A549 (cell line): Measurements from ENCODE around the gene SND1. TPM values are rescaled to one million over a fixed set of nuclear protein-coding genes. Genes with fewer than 3 reads are reported as not detected.

Source experiments
- ATAC-seq, 2 experiments: fragments of 200-7000 bp in 1 of 2; fragments of >200 bp in 1 of 2; cut with Nextera tagmentation in 1 of 2; cut with Tn5 transposase in 1 of 2; 3 replicates each; pipeline versions ENCODE4 v1.8.0 to v1.9.1; 2018 to 2020; ENCODE audit warnings: mild to moderate bottlenecking in 1 of 2, moderate library complexity in 1 of 2
- CTCF ChIA-PET: fragments of 300-600 bp; sonication (Branson Sonifier 250); formaldehyde crosslinking; extraction: SDS; loops from one replicate; lab custom pipeline; 2021; ENCODE audit warnings: antibody characterized with exemption, inconsistent platforms; lab: Yijun Ruan, JAX
- POLR2A ChIA-PET: fragments of 350-600 bp; formaldehyde crosslinking; extraction: SDS; loops from one replicate; lab custom pipeline; 2021; ENCODE audit warnings: antibody characterized with exemption, inconsistent platforms; lab: Yijun Ruan, JAX
- DNase-seq, 2 experiments: peaks; one replicate each; pipeline versions ENCODE4 v3.0.0 to v3.0.0-alpha.2; 2011 to 2016; ENCODE audit warnings: low read depth in 1 of 2, low spot score in 1 of 2
- FAIRE-seq: peaks from 2 replicates; lab custom pipeline; 2011; peaks lifted over from hg19 to GRCh38; lab: Jason Lieb, UNC
- H3K27ac ChIP-seq, 2 experiments: fragments of >200 bp; sonication (Bioruptor Twin); formaldehyde crosslinking; 3 replicates each; pipeline ENCODE4 v1.5.1; 2016 to 2017
- H3K4me1 ChIP-seq: fragments of >200 bp; sonication (Bioruptor Twin); formaldehyde crosslinking; 3 replicates; pipeline ENCODE4 v1.6.1; 2016
- H3K4me2 ChIP-seq: fragments of >200 bp; sonication (Bioruptor Twin); formaldehyde crosslinking; 3 replicates; pipeline ENCODE4 v1.6.1; 2016
- H3K4me3 ChIP-seq: fragments of >200 bp; sonication (Bioruptor Twin); formaldehyde crosslinking; 3 replicates; pipeline ENCODE4 v1.5.1; 2016
- H3K9me3 ChIP-seq: fragments of >200 bp; sonication (Bioruptor Twin); formaldehyde crosslinking; 3 replicates; pipeline ENCODE4 v1.6.1; 2016
- ATOH8 ChIP-seq: fragments of 250-450 bp; sonication (Bioruptor Pico); IDR thresholded peaks from 2 replicates; pipeline ENCODE4 v1.5.0; 2020; ENCODE audit warnings: low read depth, mild to moderate bottlenecking, moderate library complexity
- BCL3 ChIP-seq: fragments of >200 bp; sonication (Bioruptor Twin); formaldehyde crosslinking; IDR thresholded peaks from 3 replicates; pipeline ENCODE4 v1.6.1; 2016
- BHLHE40 ChIP-seq: IDR thresholded peaks from 2 replicates; pipeline ENCODE4 v1.6.1; 2012; ENCODE audit warnings: low read depth, low read length, inconsistent platforms
- CBX8 ChIP-seq: fragments of 200-600 bp; sonication (generic); IDR thresholded peaks from 2 replicates; pipeline ENCODE4 v1.6.1; 2016
- CEBPB ChIP-seq, 2 experiments: fragments of >200 bp in 1 of 2; sonication (Bioruptor Twin) in 1 of 2; formaldehyde crosslinking in 1 of 2; IDR thresholded peaks; 2 replicates each; pipeline ENCODE4 v1.6.1; 2012 to 2016
- E2F6 ChIP-seq: IDR thresholded peaks from 2 replicates; pipeline ENCODE4 v1.6.1; 2012; ENCODE audit warnings: low read depth, borderline replicate concordance
- EHF ChIP-seq: fragments of 250-450 bp; sonication (Bioruptor Pico); IDR thresholded peaks from 2 replicates; pipeline ENCODE4 v1.5.0; 2020; ENCODE audit warnings: mild to moderate bottlenecking
- EP300 ChIP-seq, 2 experiments: fragments of >200 bp; sonication (Bioruptor Twin); formaldehyde crosslinking; IDR thresholded peaks; 2 replicates in 1 of 2; 3 replicates in 1 of 2; pipeline ENCODE4 v1.6.1; 2016 to 2017
- FOXS1 ChIP-seq: fragments of 250-450 bp; sonication (Bioruptor Pico); IDR thresholded peaks from 2 replicates; pipeline ENCODE4 v1.5.0; 2020; ENCODE audit warnings: mild to moderate bottlenecking, moderate library complexity
- HDAC2 ChIP-seq: fragments of 200-600 bp; sonication (generic); IDR thresholded peaks from 2 replicates; pipeline ENCODE4 v1.6.1; 2016
- HMGXB4 ChIP-seq: fragments of 250-450 bp; sonication (Bioruptor Pico); IDR thresholded peaks from 2 replicates; pipeline ENCODE4 v1.5.0; 2021; ENCODE audit warnings: mild to moderate bottlenecking, moderate library complexity, borderline replicate concordance
- HOXB5 ChIP-seq: fragments of 250-450 bp; sonication (Bioruptor Pico); IDR thresholded peaks from 2 replicates; pipeline ENCODE4 v1.5.0; 2020; ENCODE audit warnings: mild to moderate bottlenecking, moderate library complexity
- JUNB ChIP-seq: fragments of >200 bp; sonication (Bioruptor Twin); formaldehyde crosslinking; IDR thresholded peaks from 2 replicates; pipeline ENCODE4 v1.6.1; 2016
- KDM1A ChIP-seq: fragments of 200-600 bp; sonication (generic); IDR thresholded peaks from 2 replicates; pipeline ENCODE4 v1.6.1; 2016; ENCODE audit warnings: low read depth, mild to moderate bottlenecking
- MAX ChIP-seq: IDR thresholded peaks from 2 replicates; pipeline ENCODE4 v1.6.1; 2012
- MYC ChIP-seq: IDR thresholded peaks from 2 replicates; pipeline ENCODE4 v1.6.1; 2012; ENCODE audit warnings: mild to moderate bottlenecking, inconsistent platforms, low read length, improper control_type of control experiment, borderline replicate concordance
- NFE2L2 ChIP-seq: fragments of 150-350 bp; conservative IDR thresholded peaks from 2 replicates; pipeline ENCODE4 v1.6.1; 2014; ENCODE audit warnings: low read length
- NR3C1 ChIP-seq: fragments of >200 bp; sonication (Bioruptor Twin); formaldehyde crosslinking; IDR thresholded peaks from 3 replicates; pipeline ENCODE4 v1.6.1; 2017
- PBX3 ChIP-seq: IDR thresholded peaks from 2 replicates; pipeline ENCODE4 v1.6.1; 2012
- POLR2A ChIP-seq: IDR thresholded peaks from 2 replicates; pipeline ENCODE4 v1.6.1; 2012; ENCODE audit warnings: mild to moderate bottlenecking, low read length
- RCOR1 ChIP-seq: fragments of 150-350 bp; IDR thresholded peaks from 2 replicates; pipeline ENCODE4 v1.6.1; 2014; ENCODE audit warnings: antibody characterized with exemption, low read length, low read depth
- REST ChIP-seq: fragments of 200-600 bp; sonication (generic); IDR thresholded peaks from 2 replicates; pipeline ENCODE4 v1.6.1; 2016; ENCODE audit warnings: antibody characterized with exemption, mild to moderate bottlenecking, moderate library complexity
- RNF2 ChIP-seq: fragments of 200-600 bp; sonication (generic); IDR thresholded peaks from 2 replicates; pipeline ENCODE4 v1.6.1; 2016; ENCODE audit warnings: low read depth, mild to moderate bottlenecking, antibody characterized with exemption, moderate library complexity, borderline replicate concordance
- SREBF2 ChIP-seq: fragments of 450-650 bp; IDR thresholded peaks from 2 replicates; pipeline ENCODE4 v1.6.1; 2014; ENCODE audit warnings: mild to moderate bottlenecking, moderate library complexity
- TP53 ChIP-seq: fragments of 250-450 bp; sonication (Bioruptor Pico); IDR thresholded peaks from 2 replicates; pipeline ENCODE4 v1.5.0; 2021; ENCODE audit warnings: mild to moderate bottlenecking, moderate library complexity
- ZC3H11A ChIP-seq: fragments of 450-650 bp; IDR thresholded peaks from 2 replicates; pipeline ENCODE4 v1.6.1; 2014; ENCODE audit warnings: antibody characterized with exemption, mild to moderate bottlenecking
- ZSCAN20 ChIP-seq: fragments of 250-450 bp; sonication (Bioruptor Pico); IDR thresholded peaks from 2 replicates; pipeline ENCODE4 v1.8.0; 2022; ENCODE audit warnings: mild to moderate bottlenecking, moderate library complexity
- WGBS: methylation state at CpG from one replicate; pipeline ENCODE4 v1.1.6; 2017; ENCODE audit errors: missing lambda C conversion rate; 5-methylcytosine and 5-hydroxymethylcytosine counted together
- polyA plus RNA-seq, 4 experiments: library from polyadenylated mRNA; depleted of rRNA in 3 of 4; stranded (reverse); fragments of >200 nt; fragmentation: RNase III in 1 of 4; extraction: RNeasy Plus Mini Kit Qiagen cat#74134 plus additional on column Dnase treatment in 1 of 4; gene quantifications; 2 replicates in 3 of 4; 3 replicates in 1 of 4; pipeline ENCODE4 v1.2.3, GENCODE V29; 2011 to 2017

The SND1 gene
- polyA plus RNA-seq, 2 of the 4 experiments (the other 2 are of a cell fraction) = 102 to 138 TPM

- H3K27ac ChIP-seq = no peak overlapping the region
Measured at GRCh38 chr7:127894588-127894987, 242.6 kb downstream of the SND1 start.

GRCh38 chr7:127895360-127895759 is 243.4 kb downstream of the SND1 start:
- ATAC-seq = no peak
- ChIA-PET POLR2A (no interaction called here), CTCF (interaction anchor here (0.6 to 1.7 kb wide), 3 partner anchors 29 to 314 kb away, joined by 3 to 4 read pairs (median 3); no protein-coding TSS in a partner anchor)
- no peak overlapping the region for H3K4me2 ChIP-seq
- WGBS = 95% methylated on average over 7 of the region's 7 CpGs
- no peak overlapping the region for H3K27ac ChIP-seq
- H3K4me1 ChIP-seq = no peaks in the 10 kb centered on the region
- no peak for DNase-seq
- no peaks in the 10 kb centered on the region for H3K9me3 ChIP-seq
- TF ChIP-seq CBX8 = no peak
- TF ChIP-seq HMGXB4 (CRISPR knock-in tag) = no peak
- TF ChIP-seq, all 56 proteins: peak for 0
- FAIRE-seq = no peak
- H3K4me3 ChIP-seq = no peak overlapping the region

More at GRCh38 chr7:127894588-127894987, 242.6 kb downstream of the SND1 start:
- CTCF ChIA-PET = no interaction called here
- WGBS = 93% methylated on average over 2 of the region's 2 CpGs
- H3K4me2 ChIP-seq = no peak overlapping the region
- no peaks in the 10 kb centered on the region for H3K4me1 ChIP-seq
- DNase-seq (no peak), FAIRE-seq (no peak), ATAC-seq (no peak)
- no peak overlapping the region for H3K4me3 ChIP-seq
- no peaks in the 10 kb centered on the region for H3K9me3 ChIP-seq
- POLR2A ChIA-PET = no interaction called here
- TF ChIP-seq MYC = no peak
- TF ChIP-seq MAX = no peak
- TF ChIP-seq E2F6 = no peak
- TF ChIP-seq SREBF2 = no peak
- TF ChIP-seq HOXB5 (CRISPR knock-in tag) = no peak
- no peak for TF ChIP-seq BCL3
- TF ChIP-seq RCOR1 = no peak
- TF ChIP-seq CEBPB (IDR thresholded peaks at IDR 0.05) = no peak
- no peak for TF ChIP-seq KDM1A
- TF ChIP-seq ZSCAN20 = no peak
- no peak for TF ChIP-seq RNF2
- TF ChIP-seq POLR2A = no peak
- no peak for TF ChIP-seq EP300 (IDR thresholded peaks at IDR 0.05)
- TF ChIP-seq, all 56 proteins: peak for 0

GRCh38 chr7:127895814-127896280 is 243.9 kb downstream of the SND1 start:
- no peak overlapping the region for H3K4me2 ChIP-seq
- H3K27ac ChIP-seq = no peak overlapping the region
- DNase-seq = no peak
- ChIA-PET CTCF (interaction anchor here (0.6 to 1.7 kb wide), 3 partner anchors 30 to 314 kb away, joined by 3 to 4 read pairs (median 3); no protein-coding TSS in a partner anchor), POLR2A (no interaction called here)
- FAIRE-seq = no peak
- H3K4me3 ChIP-seq = no peak overlapping the region
- H3K4me1 ChIP-seq = no peaks in the 10 kb centered on the region
- 80% methylated on average over 4 of the region's 4 CpGs for WGBS
- H3K9me3 ChIP-seq = no peaks in the 10 kb centered on the region
- ATAC-seq = peak in 1 of 2 experiments; percentile 40; a peak in 1 of 6 replicates
- TF ChIP-seq TP53 (CRISPR knock-in tag) (no peak), EHF (CRISPR knock-in tag) (no peak), POLR2A (no peak), BHLHE40 (no peak), PBX3 (no peak), NR3C1 (no peak), SREBF2 (no peak), JUNB (no peak), ATOH8 (CRISPR knock-in tag) (no peak), ZC3H11A (no peak), HDAC2 (no peak), FOXS1 (CRISPR knock-in tag) (no peak), REST (no peak), NFE2L2 (no peak)
